Stimulated activated CD8-positive, alpha-beta memory T cell treated with anti-CD3 and anti-CD28 coated beads, Interleukin-7, amount 100 ng/mL, for 1 hour (primary cell): Measurements from ENCODE around the gene CEPT1.
"Not testable (repeated sequence)": the region's sequence is repeated elsewhere in the genome, so short reads cannot be mapped to it uniquely, and the experiment has no call there.

Experiments used
- DNase-seq, 2 donors: peaks; one replicate each; pipeline ENCODE4 v3.0.0-alpha.2; 2020; ENCODE audit warnings: low read depth in 2 of 2

Gene CEPT1

GRCh38 chr1:111209622-111210021 lies 69.6 kb downstream of the CEPT1 start:
- no peak for DNase-seq

GRCh38 chr1:111211921-111212320 lies 71.9 kb downstream of the CEPT1 start:
- no peak for DNase-seq

- no peak for DNase-seq
Measured at GRCh38 chr1:111212634-111213335, 72.8 kb downstream of the CEPT1 start.

- no peak for DNase-seq
Measured at GRCh38 chr1:111213412-111213811, 73.4 kb downstream of the CEPT1 start.

- no peak for DNase-seq
Measured at GRCh38 chr1:111214074-111214801, 74.2 kb downstream of the CEPT1 start.

GRCh38 chr1:111214884-111215283 lies 74.9 kb downstream of the CEPT1 start:
- DNase-seq: peak; percentile 54 to 62

GRCh38 chr1:111215285-111215684 lies 75.3 kb downstream of the CEPT1 start:
- DNase-seq: not testable (repeated sequence)

GRCh38 chr1:111216751-111217150 lies 76.7 kb downstream of the CEPT1 start:
- DNase-seq: no peak

GRCh38 chr1:111217183-111217910 lies 77.3 kb downstream of the CEPT1 start:
- DNase-seq: no peak

- DNase-seq: no peak
Measured at GRCh38 chr1:111218701-111219556, 78.9 kb downstream of the CEPT1 start.

- no peak for DNase-seq
Measured at GRCh38 chr1:111219557-111220286, 79.7 kb downstream of the CEPT1 start.

- DNase-seq: no peak
Measured at GRCh38 chr1:111220302-111220890, 80.4 kb downstream of the CEPT1 start.

- no peak for DNase-seq
Measured at GRCh38 chr1:111221276-111221632, 81.2 kb downstream of the CEPT1 start.

GRCh38 chr1:111221633-111222291 lies 81.7 kb downstream of the CEPT1 start:
- DNase-seq: no peak

- peak; percentile 49 to 57 for DNase-seq
Measured at GRCh38 chr1:111222308-111223125, 82.5 kb downstream of the CEPT1 start.

- DNase-seq: no peak
Measured at GRCh38 chr1:111223126-111223685, 83.2 kb downstream of the CEPT1 start.

GRCh38 chr1:111225091-111225490 lies 85.1 kb downstream of the CEPT1 start:
- DNase-seq: no peak

- no peak for DNase-seq
Measured at GRCh38 chr1:111225717-111226400, 85.8 kb downstream of the CEPT1 start.
